DMS 273 (cell line): ENCODE data around the gene CABLES1.

Experiments used
- DNase-seq: peaks from one replicate; lab custom pipeline; 2025; ENCODE audit not compliant: unreplicated experiment; lab: John Stamatoyannopoulos, UW

Gene CABLES1

GRCh38 chr18:23113576-23113975 lies 21.7 kb upstream of the CABLES1 start:
- DNase-seq: no peak

GRCh38 chr18:23114171-23114881 lies 21.0 kb upstream of the CABLES1 start:
- peak; percentile 62 for DNase-seq

DNA sequence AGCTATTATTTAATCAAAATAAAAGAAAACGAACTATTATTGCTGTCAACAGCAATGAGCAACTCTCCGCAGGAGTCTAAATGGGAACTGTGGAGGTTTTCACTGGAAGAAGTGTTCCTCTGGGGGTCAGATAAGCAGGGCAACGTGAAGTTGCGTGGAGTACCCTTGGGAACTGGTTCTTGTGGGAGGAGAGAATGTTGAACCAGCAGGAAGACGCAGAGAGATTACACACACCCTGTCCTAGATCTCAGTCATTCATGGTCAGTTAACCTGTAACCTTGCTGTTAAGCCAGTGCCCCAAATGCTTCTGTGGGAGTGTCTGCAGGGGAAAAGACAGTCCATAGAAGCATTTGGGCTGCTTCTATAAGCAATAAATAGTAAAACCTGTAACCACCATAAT lies 20.4 kb upstream of the CABLES1 start:
- no peak for DNase-seq

GRCh38 chr18:23115683-23116096 lies 19.6 kb upstream of the CABLES1 start:
- no peak for DNase-seq

- no peak for DNase-seq
These were observed 14.2 kb upstream of the CABLES1 start for GRCh38 chr18:23121133-23121532.

- DNase-seq: no peak
These were observed 12.7 kb upstream of the CABLES1 start for GRCh38 chr18:23122334-23123229.

- peak; percentile 55 for DNase-seq
These were observed 8.8 kb upstream of the CABLES1 start for GRCh38 chr18:23126376-23127056.

- no peak for DNase-seq
These were observed 8.2 kb upstream of the CABLES1 start for GRCh38 chr18:23127090-23127489.

DNA sequence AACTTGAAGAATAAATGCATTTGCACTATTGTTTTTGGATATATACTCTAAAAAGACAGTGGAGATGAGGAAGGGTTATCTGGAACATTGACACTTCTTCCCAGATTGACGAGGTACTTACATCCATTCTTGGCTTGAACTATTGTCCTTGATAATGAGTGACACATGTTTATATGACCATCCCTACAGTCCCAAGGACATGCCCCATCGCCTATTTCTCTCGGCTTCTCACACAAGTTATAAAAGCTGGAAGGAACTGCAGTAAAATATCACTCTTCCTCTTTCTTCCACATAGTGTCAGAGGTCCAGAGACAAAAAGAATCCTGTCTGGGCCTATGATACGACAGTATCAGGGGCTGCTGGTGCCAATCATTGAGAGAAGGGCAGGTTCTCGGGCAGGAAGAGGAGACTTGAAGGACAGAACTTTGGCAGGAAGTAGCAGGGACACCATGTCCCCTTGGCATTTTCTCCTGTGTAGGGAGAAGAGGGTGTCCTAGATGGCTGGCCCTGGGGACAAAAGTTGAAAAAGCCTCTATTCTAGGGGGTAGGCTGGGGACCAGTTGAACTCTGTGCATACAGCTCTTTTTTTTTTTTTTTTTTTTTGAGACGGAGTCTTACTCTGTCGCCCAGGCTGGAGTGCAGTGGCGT lies 5.8 kb upstream of the CABLES1 start:
- no peak for DNase-seq

DNA sequence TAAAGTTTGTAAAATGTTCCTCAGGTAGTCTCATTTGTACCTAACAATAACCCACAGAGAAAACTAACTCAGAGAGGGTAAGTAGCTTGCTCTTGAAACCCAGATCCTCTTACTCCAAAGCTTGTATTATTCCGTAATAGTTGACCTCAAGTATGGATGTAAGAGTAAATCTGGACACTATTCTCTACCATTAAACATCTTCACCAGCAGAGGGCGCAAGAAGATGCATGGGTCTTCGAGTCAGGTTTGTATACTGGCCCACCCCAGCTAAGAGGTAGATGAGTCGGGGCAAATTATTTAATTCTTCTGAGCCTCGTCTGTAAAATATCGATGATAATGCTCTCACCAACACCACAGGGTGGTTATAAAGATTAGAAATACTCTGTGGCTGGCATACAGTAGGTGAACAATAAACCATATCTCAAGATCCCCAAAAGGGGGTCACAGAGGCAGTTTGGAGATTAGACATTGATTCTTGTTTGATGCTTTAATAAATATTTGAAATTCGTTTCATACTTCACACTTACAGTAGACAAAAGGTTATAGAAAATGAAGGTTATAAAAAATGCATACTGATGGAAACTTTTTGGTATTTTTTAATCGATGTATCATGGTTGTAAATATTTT lies 3.5 kb upstream of the CABLES1 start:
- DNase-seq: peak; percentile 90

DNA sequence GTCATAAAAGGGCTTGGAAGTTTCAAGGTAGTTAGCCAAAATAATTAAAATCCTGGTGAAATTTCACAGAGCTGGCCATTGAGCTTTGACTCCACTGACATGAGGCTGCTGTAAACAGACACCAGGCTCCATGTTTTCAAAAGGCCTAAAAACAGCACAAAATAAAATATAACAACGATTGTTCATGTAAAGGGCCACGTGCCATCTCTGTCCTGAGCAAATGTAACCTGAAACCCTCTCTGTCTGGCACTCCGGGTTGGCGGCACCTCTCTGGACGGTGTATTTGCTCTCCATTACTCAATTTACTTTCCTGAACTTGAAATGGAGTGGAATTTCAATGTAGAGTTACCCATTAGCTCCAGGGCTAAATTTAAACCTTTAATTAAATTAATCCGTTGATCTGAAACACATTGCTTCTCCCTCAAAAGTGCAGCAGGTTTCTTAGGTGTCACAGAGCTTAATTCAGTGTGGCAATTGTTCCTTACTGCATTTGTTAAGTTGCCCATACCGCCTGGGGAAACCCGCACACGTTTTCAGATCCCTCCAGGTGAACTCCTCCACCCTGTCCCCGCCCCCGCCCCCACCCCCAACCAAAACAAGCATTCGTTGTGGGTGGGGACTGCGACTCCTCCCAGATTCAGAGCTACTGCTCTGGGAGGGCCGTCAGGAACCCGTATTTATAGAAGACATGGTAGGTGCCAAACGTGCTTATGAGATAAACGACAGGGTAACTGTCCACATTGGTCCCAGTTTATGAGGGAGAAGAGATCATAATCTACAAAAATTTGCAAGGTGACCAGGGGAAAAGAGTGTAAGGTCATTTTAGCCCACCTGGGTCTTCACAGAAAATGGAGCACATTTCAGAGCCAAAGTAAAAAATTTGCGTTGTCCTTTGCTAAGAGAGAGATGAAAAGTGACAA lies 1.2 kb upstream of the CABLES1 start:
- DNase-seq: peak; percentile 86

GRCh38 chr18:23135550-23136325 lies 453 bp downstream of the CABLES1 start:
- peak; percentile 74 for DNase-seq

GRCh38 chr18:23136326-23137096 lies 1.2 kb downstream of the CABLES1 start:
- DNase-seq: peak; percentile 70

DNA sequence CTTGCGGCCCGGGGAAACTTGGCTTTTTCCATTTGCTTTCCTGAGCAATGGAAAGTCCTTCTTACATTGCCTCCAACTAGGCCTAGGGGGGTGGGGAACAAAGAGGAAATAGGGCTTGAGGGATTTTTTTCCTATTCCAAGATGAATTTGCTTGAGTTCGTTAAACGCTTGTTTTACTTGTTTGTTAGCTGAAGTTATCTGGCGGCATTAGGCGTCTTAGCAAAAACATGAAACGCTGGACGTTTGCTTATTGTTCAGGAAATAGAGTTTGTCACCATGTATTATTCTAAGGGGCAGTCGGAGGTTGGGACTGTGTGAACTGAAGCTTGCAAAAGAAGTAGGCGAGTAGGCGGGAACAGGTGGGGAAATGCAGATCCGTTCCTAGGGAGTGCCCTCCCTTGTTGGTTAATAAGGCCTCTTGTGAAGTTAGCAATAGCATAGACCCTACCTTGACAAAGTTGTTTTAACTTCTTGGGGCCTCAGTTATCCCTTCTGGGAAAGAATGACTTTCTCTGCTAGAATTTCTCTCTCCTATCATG lies 1.9 kb downstream of the CABLES1 start:
- DNase-seq: peak; percentile 63

GRCh38 chr18:23137788-23138216 lies 2.5 kb downstream of the CABLES1 start:
- DNase-seq: peak; percentile 59

- peak; percentile 20 for DNase-seq
These were observed 3.2 kb downstream of the CABLES1 start for GRCh38 chr18:23138471-23138870.

DNA sequence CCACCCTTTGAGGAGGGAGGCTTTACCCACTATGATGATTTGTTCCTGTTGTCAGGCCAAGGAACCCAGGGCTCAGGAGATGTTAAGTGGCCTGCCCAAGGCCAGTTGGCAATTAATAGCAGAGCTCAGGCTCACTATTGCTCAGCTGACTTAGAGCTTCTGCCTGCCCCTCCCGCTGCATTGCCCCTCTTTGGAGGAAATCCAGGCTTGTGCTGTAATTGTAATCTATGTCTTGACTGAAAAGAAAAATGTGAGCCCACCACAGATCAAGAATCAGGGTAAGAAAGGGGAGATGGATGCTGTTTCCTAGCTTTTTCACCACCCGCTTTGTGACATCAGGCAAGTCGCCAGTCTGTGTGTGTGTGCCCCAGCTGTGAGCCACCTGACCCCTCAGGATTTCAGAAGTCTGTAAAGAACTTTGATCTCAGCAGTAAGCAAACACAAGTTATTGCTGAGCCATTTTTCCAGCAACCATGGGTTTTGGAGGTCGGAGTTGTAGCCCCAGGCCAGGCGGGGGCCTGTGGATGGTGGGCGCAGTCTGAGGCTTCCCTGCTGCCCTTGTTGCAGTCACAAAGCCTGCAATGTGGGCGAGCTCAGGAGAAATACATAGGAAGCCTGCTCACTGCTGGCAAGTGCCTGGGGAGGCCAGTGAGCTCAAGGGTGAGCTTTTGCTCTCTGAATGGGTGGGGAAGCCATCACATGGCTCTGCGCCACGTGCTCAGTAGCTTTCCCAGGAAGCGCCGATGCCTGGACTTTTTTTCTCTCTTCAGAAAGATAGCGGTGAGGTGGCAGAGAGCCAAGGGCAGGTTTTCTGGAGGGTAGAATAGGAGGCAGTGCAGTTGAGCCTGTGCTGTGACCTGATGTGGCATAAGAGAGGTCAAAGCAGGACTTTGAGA lies 6.1 kb downstream of the CABLES1 start:
- DNase-seq: peak; percentile 61
